ENCODE data around the gene CYRIA. TPM values are rescaled to one million over a fixed set of nuclear protein-coding genes. Genes with fewer than 3 reads are reported as not detected.

CYRIA gene
- total RNA-seq, 1 experiment from 2014 or later = 183 TPM

DNA sequence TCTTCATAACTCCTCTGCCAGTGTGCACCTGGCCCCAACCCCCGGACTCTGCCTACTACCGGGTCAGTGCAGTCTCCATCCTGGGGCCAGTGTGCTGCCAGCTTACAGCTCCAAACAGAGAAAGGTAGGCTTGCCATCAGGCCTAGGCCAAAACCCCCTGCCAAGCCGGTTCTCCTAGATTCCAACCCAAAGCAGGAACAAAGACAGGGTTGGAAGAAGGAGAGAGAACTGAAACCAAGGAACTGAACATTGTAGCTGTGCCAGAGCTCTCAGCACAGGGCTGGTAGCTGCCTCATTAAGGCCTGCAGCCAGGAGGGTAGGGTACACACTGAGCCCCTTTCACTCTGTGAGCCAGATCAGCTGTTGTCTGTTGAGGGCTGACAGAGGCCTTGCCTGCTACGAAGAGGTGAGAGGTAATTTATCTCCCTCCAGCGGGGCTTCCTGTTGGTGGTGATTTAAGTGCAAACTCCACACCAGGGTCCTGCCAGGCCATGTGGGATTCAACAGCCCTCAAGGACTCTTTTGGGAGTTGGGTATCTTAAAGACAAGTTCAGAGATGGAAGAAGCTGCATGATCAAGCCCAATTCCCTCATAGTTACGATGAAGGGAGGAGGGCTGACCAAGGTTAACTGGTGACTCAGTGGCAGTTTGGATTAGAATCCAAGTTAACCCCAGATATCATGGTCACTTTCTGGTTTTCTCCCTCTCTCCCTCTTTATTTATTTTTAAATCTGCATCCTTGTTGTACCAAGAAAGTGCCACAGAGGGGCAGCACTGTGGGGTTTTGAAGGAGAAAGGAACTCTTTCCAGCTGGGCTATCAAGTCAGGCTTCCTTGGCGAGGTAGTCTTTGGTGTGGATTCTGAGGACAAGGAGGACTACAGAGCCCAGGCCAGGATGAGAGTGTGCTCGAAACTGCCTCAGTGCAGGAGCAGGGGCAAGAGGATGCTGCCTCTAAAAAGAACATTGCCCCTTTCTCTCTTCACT, 48.1 kb downstream of the CYRIA start:
- no TSS peak for BruUV-seq (replicated peaks)
- Histone ChIP-seq H3K4me3 (ENCODE audit: low read depth, low read length, poor library complexity, severe bottlenecking) (no peak overlapping the region), H3K9me3 (ENCODE audit: low read depth, low read length, poor library complexity, severe bottlenecking) (no peaks in the 10 kb centered on the region), H3K27me3 (replicated peaks; ENCODE audit: insufficient read depth, low read depth, low read length, poor library complexity) (no peaks in the 10 kb centered on the region), H3K27ac (ENCODE audit: low read depth, low read length, poor library complexity, severe bottlenecking) (peak overlapping the region; percentile 79), H3K4me1 (ENCODE audit: insufficient read depth, low read length, poor library complexity, severe bottlenecking) (peaks cover 82% of the 10 kb centered on the region), H3K36me3 (ENCODE audit: insufficient read depth, low read length, poor library complexity, severe bottlenecking) (peaks cover 90% of the 10 kb centered on the region)
- ChIA-PET CTCF (interaction anchor here (0.6 to 1.7 kb wide), 5 partner anchors 19 to 139 kb away, joined by 3 to 8 read pairs (median 4); no protein-coding TSS in a partner anchor), POLR2A (ENCODE audit: low non-redundant PET) (no interaction called here)
- intact Hi-C loops (cut with micrococcal nuclease; ENCODE audit: unreplicated experiment) = no loop called here
- peak; percentile 84 for DNase-seq (ENCODE audit: low spot score)
- TF ChIP-seq EZH2 (IDR thresholded peaks at IDR 0.05; ENCODE audit: borderline replicate concordance, low read depth, low read length, poor library complexity, severe bottlenecking) = no peak
- TF ChIP-seq, protein P1, sequence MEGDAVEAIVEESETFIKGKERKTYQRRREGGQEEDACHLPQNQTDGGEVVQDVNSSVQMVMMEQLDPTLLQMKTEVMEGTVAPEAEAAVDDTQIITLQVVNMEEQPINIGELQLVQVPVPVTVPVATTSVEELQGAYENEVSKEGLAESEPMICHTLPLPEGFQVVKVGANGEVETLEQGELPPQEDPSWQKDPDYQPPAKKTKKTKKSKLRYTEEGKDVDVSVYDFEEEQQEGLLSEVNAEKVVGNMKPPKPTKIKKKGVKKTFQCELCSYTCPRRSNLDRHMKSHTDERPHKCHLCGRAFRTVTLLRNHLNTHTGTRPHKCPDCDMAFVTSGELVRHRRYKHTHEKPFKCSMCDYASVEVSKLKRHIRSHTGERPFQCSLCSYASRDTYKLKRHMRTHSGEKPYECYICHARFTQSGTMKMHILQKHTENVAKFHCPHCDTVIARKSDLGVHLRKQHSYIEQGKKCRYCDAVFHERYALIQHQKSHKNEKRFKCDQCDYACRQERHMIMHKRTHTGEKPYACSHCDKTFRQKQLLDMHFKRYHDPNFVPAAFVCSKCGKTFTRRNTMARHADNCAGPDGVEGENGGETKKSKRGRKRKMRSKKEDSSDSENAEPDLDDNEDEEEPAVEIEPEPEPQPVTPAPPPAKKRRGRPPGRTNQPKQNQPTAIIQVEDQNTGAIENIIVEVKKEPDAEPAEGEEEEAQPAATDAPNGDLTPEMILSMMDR (conservative IDR thresholded peaks at IDR 0.05; ENCODE audit: low read depth, low read length) = peak; percentile 76
